GM12878 (cell line): Measurements from ENCODE around the gene KLHL30. TPM values are rescaled to one million over a fixed set of nuclear protein-coding genes. Genes with fewer than 3 reads are reported as not detected.

ENCODE experiments used
- ATAC-seq: fragments of 200-7000 bp; cut with Tn5 transposase; 3 replicates; pipeline ENCODE4 v1.9.1; 2020; ENCODE audit warnings: mild to moderate bottlenecking, moderate library complexity
- BruUV-seq: library from RNA; stranded (reverse); fragments of 400-500 nt; replicated peaks from 2 replicates; lab custom pipeline; 2021; lab: Mats Ljungman, UMichigan
- CTCF ChIA-PET: fragments of 300-600 bp; sonication (Branson Sonifier 250); formaldehyde crosslinking; extraction: SDS; loops from one replicate; lab custom pipeline; 2021; ENCODE audit warnings: inconsistent platforms; lab: Yijun Ruan, JAX
- POLR2A ChIA-PET: fragments of 350-600 bp; formaldehyde crosslinking; extraction: SDS; loops from one replicate; lab custom pipeline; 2021; ENCODE audit warnings: inconsistent platforms; lab: Charles Lee
- RAD21 ChIA-PET: fragments of 300-600 bp; sonication (Branson Sonifier 250); formaldehyde crosslinking; loops from one replicate; lab custom pipeline; 2023; ENCODE audit warnings: antibody characterized with exemption; ENCODE audit not compliant: unreplicated experiment; lab: Charles Lee
- SMC1A ChIA-PET: fragments of 300-600 bp; sonication (Branson Sonifier 250); formaldehyde crosslinking; loops from one replicate; lab custom pipeline; 2023; ENCODE audit not compliant: unreplicated experiment, uncharacterized antibody; lab: Charles Lee
- DNase-seq: peaks from one replicate; pipeline ENCODE4 v3.0.0-alpha.2; 2011; ENCODE audit warnings: low read depth, low spot score
- FAIRE-seq: peaks from 3 replicates; lab custom pipeline; 2011; peaks lifted over from hg19 to GRCh38; lab: Jason Lieb, UNC
- H2AFZ ChIP-seq: 2 replicates; pipeline ENCODE4 v1.6.0; 2011; ENCODE audit warnings: low read depth, low read length, control low read depth; ENCODE audit not compliant: control insufficient read depth
- H3K27ac ChIP-seq: 2 replicates; pipeline ENCODE4 v1.5.1; 2011; ENCODE audit warnings: control low read depth; ENCODE audit not compliant: control insufficient read depth, insufficient read depth
- H3K27me3 ChIP-seq, 2 experiments: replicated peaks in 1 of 2; 2 replicates each; pipeline versions ENCODE4 v1.6.0 to v1.6.1; 2011; ENCODE audit warnings: low read length in 1 of 2; ENCODE audit not compliant: control insufficient read depth in 2 of 2, insufficient read depth in 2 of 2
- H3K36me3 ChIP-seq, 2 experiments: 2 replicates each; pipeline ENCODE4 v1.5.1; 2011; ENCODE audit warnings: low read length in 1 of 2; ENCODE audit not compliant: control insufficient read depth in 2 of 2, insufficient read depth in 2 of 2
- H3K4me1 ChIP-seq: 2 replicates; pipeline ENCODE4 v1.6.1; 2011; ENCODE audit warnings: mild to moderate bottlenecking, low read length, moderate library complexity, mixed read lengths; ENCODE audit not compliant: control insufficient read depth, insufficient read depth
- H3K4me2 ChIP-seq: 2 replicates; pipeline ENCODE4 v1.6.0; 2011; ENCODE audit warnings: control low read depth; ENCODE audit not compliant: control insufficient read depth, insufficient read depth
- H3K4me3 ChIP-seq: fragments of 200-600 bp; sonication (generic); 2 replicates; pipeline ENCODE4 v1.5.1; 2016
- H3K79me2 ChIP-seq: 2 replicates; pipeline ENCODE4 v1.6.0; 2011; ENCODE audit warnings: low read length; ENCODE audit not compliant: control insufficient read depth, insufficient read depth
- H3K9ac ChIP-seq: 2 replicates; pipeline ENCODE4 v1.8.0; 2011; ENCODE audit warnings: low read length, control low read depth, mixed read lengths; ENCODE audit not compliant: control insufficient read depth, insufficient read depth
- H3K9me3 ChIP-seq: replicated peaks from 3 replicates; pipeline ENCODE4 v1.5.1; 2011; ENCODE audit warnings: mild to moderate bottlenecking, low read length; ENCODE audit not compliant: control insufficient read depth, insufficient read depth
- H4K20me1 ChIP-seq: 2 replicates; pipeline ENCODE4 v1.6.0; 2011; ENCODE audit not compliant: control insufficient read depth, insufficient read depth
- ASH2L ChIP-seq: fragments of 300-600, 200-600 bp; sonication (generic); IDR thresholded peaks from 2 replicates; pipeline ENCODE4 v1.6.1; 2017; ENCODE audit warnings: low read depth, mild to moderate bottlenecking, borderline replicate concordance
- BCL11A ChIP-seq: IDR thresholded peaks from 2 replicates; pipeline ENCODE4 v1.6.1; 2011; ENCODE audit warnings: low read depth, low read length
- CBX3 ChIP-seq: fragments of 200-600 bp; sonication (generic); IDR thresholded peaks from 2 replicates; pipeline ENCODE4 v1.6.1; 2016; ENCODE audit warnings: low read depth, borderline replicate concordance
- EP300 ChIP-seq, 2 experiments: fragments of 150-350 bp in 1 of 2; IDR thresholded peaks; 2 replicates each; pipeline ENCODE4 v1.6.1; 2011 to 2012; ENCODE audit warnings: low read depth in 2 of 2, low read length in 2 of 2, borderline replicate concordance in 1 of 2, improper control_type of control experiment in 1 of 2, inconsistent platforms in 1 of 2; ENCODE audit not compliant: control insufficient read depth in 1 of 2
- KLF5 ChIP-seq: fragments of 450-650 bp; IDR thresholded peaks from 2 replicates; pipeline ENCODE4 v1.6.1; 2014; ENCODE audit warnings: mild to moderate bottlenecking; ENCODE audit not compliant: partially characterized antibody
- MYB ChIP-seq: fragments of 150-350 bp; IDR thresholded peaks from 2 replicates; pipeline ENCODE4 v1.6.1; 2014; ENCODE audit warnings: mild to moderate bottlenecking, low read depth, low read length, borderline replicate concordance
- MYC ChIP-seq: IDR thresholded peaks from 2 replicates; pipeline ENCODE4 v1.6.1; 2011; ENCODE audit warnings: mild to moderate bottlenecking, low read length, moderate library complexity, inconsistent platforms; ENCODE audit not compliant: insufficient read depth, insufficient replicate concordance, insufficient read length, severe bottlenecking
- PKNOX1 ChIP-seq: fragments of 450-650 bp; IDR thresholded peaks from 2 replicates; pipeline ENCODE4 v1.6.1; 2016; ENCODE audit warnings: mild to moderate bottlenecking
- PRDM15 ChIP-seq: fragments of 450-650 bp; formaldehyde crosslinking; IDR thresholded peaks from 2 replicates; pipeline ENCODE4 v1.4.0; 2020; ENCODE audit warnings: mild to moderate bottlenecking, moderate library complexity
- RAD21 ChIP-seq: IDR thresholded peaks from 2 replicates; pipeline ENCODE4 v1.6.1; 2011; ENCODE audit warnings: mild to moderate bottlenecking, low read depth, low read length, moderate library complexity; ENCODE audit not compliant: insufficient read depth
- RB1 ChIP-seq: fragments of 450-650 bp; formaldehyde crosslinking; IDR thresholded peaks from 2 replicates; pipeline ENCODE4 v1.6.1; 2017; ENCODE audit warnings: mild to moderate bottlenecking, borderline replicate concordance
- SIX5 ChIP-seq: IDR thresholded peaks from 2 replicates; pipeline ENCODE4 v1.6.1; 2011; ENCODE audit warnings: mild to moderate bottlenecking, low read depth, low read length, moderate library complexity; ENCODE audit not compliant: severe bottlenecking
- SREBF2 ChIP-seq: IDR thresholded peaks from 2 replicates; pipeline ENCODE4 v1.6.1; 2012; ENCODE audit warnings: mild to moderate bottlenecking, low read length
- ZNF274 ChIP-seq: IDR thresholded peaks from one replicate; pipeline ENCODE4 v1.8.0; 2011; ENCODE audit not compliant: insufficient read length, insufficient read depth
- WGBS: methylation state at CpG from one replicate; pipeline ENCODE4 v1.1.6; 2016; ENCODE audit warnings: low lambda C conversion rate; ENCODE audit not compliant: insufficient replicate concordance, insufficient coverage; ENCODE audit errors: missing lambda C conversion rate; 5-methylcytosine and 5-hydroxymethylcytosine counted together
- in situ Hi-C: fragments of 300-500 bp; cut with MboI; formaldehyde crosslinking; loops from 9 replicates; pipeline ENCODE4 v1.14.3; 2018; ENCODE audit warnings: mixed read lengths
- intact Hi-C: fragments of 100-400 bp; cut with micrococcal nuclease; formaldehyde crosslinking; loops from one replicate; pipeline ENCODE4 v1.14.2; 2022; ENCODE audit not compliant: unreplicated experiment
- polyA plus RNA-seq, 11 experiments: library from polyadenylated mRNA; depleted of rRNA in 4 of 11; unstranded in 6 of 11; stranded (reverse) in 5 of 11; fragments of >200 nt; fragmentation: Nextera tagmentation in 4 of 11; fragmentation: Illumina TruSeq in 1 of 11; extraction: Ambion mirVana in 4 of 11; extraction: Trizol in 1 of 11; gene quantifications; 1 replicate in 1 of 11; 2 replicates in 10 of 11; pipeline versions ENCODE4 v1.2.1 to v1.2.3, GENCODE V29; 2011 to 2016; ENCODE audit warnings: inconsistent platforms in 2 of 11, missing spikeins in 2 of 11, low read depth in 1 of 11
- total RNA-seq, 4 experiments: library from RNA; depleted of rRNA in 3 of 4; stranded (reverse); fragments of >200 nt in 3 of 4; fragmentation: Illumina TruSeq in 1 of 4; extraction: Trizol in 1 of 4; gene quantifications; 2 replicates each; pipeline versions ENCODE4 v1.2.1 to v1.2.3, GENCODE V29; 2013 to 2021

The KLHL30 gene
- total and polyA plus RNA-seq, 10 of the 15 experiments (the other 5 are each of a cell fraction or from before 2014, with no cell fraction given), result 0.03 TPM; not detected in 9

- DNase-seq (no peak), ATAC-seq (peak; percentile 20; the same call in 1 of the 3 replicates), FAIRE-seq (no peak)
- ChIA-PET RAD21 (interaction anchor here (1.3 kb wide), 1 partner anchor 142 kb away, joined by 5 read pairs; no protein-coding TSS in a partner anchor), SMC1A (interaction anchor here (1.0 kb wide), 1 partner anchor 14 kb away, joined by 3 read pairs; no protein-coding TSS in a partner anchor), CTCF (interaction anchor here (0.8 kb wide), 1 partner anchor 18 kb away, joined by 3 read pairs; no protein-coding TSS in a partner anchor), POLR2A (interaction anchor here (2.2 kb wide), 1 partner anchor 12 kb away, joined by 7 read pairs; no protein-coding TSS in a partner anchor)
- Histone ChIP-seq H3K79me2 (no peaks in the 10 kb centered on the region), H3K4me1 (no peaks in the 10 kb centered on the region), H3K27ac (no peak overlapping the region), H3K27me3 (no peaks in the 10 kb centered on the region), H3K4me2 (no peak overlapping the region), H3K4me3 (no peak overlapping the region), H3K36me3 (no peaks in the 10 kb centered on the region), H2AFZ (no peak overlapping the region), H4K20me1 (no peaks in the 10 kb centered on the region), H3K9me3 (no peaks in the 10 kb centered on the region), H3K9ac (no peak overlapping the region)
- in situ Hi-C loops (no loop called here), intact Hi-C loops (no loop called here)
- 41% methylated on average over 30 of the region's 30 CpGs for WGBS
- no TSS peak for BruUV-seq
- TF ChIP-seq EP300 (IDR thresholded peaks at IDR 0.05; ENCODE audit: borderline replicate concordance in 1 of 2, control insufficient read depth in 1 of 2, low read depth in 2 of 2, low read length in 2 of 2) (no peak), MYC (no peak), SREBF2 (no peak), SIX5 (no peak), RAD21 (no peak), MYB (no peak), BCL11A (no peak), RB1 (no peak), ASH2L (no peak), PKNOX1 (no peak), ZNF274 (no peak), KLF5 (no peak), PRDM15 (no peak), CBX3 (no peak)
These were observed 17.8 kb upstream of the KLHL30 start for GRCh38 chr2:238120463-238121298.
